GM10248 (cell line): ENCODE measurements around the gene MBD3L2B.

Experiments
- CTCF ChIA-PET: fragments of 300-600 bp; sonication (Branson Sonifier 250); formaldehyde crosslinking; extraction: SDS; loops from one replicate; lab custom pipeline; 2021; ENCODE audit warnings: antibody characterized with exemption; lab: Yijun Ruan, JAX
- POLR2A ChIA-PET: fragments of 350-650 bp; sonication (Branson Sonifier 250); formaldehyde crosslinking; extraction: SDS; loops from one replicate; lab custom pipeline; 2020; ENCODE audit warnings: antibody characterized with exemption; lab: Yijun Ruan, JAX
- DNase-seq: peaks from one replicate; pipeline ENCODE4 v3.0.0; 2012; ENCODE audit errors: extremely low spot score
- TF ChIP-seq, protein P1 (sequence below): IDR thresholded peaks from 2 replicates; pipeline ENCODE4 v1.5.1; 2012; ENCODE audit warnings: mild to moderate bottlenecking, low read depth; ENCODE audit errors: extremely low read depth, missing control alignments, control extremely low read depth

The MBD3L2B gene

DNA sequence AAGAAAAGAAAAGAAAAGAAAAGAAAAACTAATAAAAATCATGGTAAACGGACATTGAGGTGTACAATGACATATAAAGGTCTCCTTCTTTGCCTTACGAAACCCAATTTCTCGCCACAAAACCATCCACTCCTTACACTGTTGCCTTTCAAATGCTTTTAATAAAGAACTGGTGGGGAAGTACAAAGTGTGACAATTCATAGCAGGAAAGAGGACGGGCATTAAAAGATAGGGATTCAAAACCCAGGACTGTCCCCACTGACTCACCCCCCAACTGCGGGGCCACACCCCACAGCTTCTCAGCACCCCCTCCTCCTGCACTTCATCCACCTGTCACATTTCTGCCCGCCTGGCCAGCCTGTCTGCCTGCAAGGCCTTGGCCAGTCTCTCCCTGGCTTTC is 2.4 kb downstream of the MBD3L2B start:
- POLR2A ChIA-PET = no interaction called here
- no peak for DNase-seq
- CTCF ChIA-PET = interaction anchor here (0.6 kb wide), 1 partner anchor 1144 kb away, joined by 3 read pairs; no protein-coding TSS in a partner anchor
- TF ChIP-seq, protein P1, sequence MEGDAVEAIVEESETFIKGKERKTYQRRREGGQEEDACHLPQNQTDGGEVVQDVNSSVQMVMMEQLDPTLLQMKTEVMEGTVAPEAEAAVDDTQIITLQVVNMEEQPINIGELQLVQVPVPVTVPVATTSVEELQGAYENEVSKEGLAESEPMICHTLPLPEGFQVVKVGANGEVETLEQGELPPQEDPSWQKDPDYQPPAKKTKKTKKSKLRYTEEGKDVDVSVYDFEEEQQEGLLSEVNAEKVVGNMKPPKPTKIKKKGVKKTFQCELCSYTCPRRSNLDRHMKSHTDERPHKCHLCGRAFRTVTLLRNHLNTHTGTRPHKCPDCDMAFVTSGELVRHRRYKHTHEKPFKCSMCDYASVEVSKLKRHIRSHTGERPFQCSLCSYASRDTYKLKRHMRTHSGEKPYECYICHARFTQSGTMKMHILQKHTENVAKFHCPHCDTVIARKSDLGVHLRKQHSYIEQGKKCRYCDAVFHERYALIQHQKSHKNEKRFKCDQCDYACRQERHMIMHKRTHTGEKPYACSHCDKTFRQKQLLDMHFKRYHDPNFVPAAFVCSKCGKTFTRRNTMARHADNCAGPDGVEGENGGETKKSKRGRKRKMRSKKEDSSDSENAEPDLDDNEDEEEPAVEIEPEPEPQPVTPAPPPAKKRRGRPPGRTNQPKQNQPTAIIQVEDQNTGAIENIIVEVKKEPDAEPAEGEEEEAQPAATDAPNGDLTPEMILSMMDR = no peak

DNA sequence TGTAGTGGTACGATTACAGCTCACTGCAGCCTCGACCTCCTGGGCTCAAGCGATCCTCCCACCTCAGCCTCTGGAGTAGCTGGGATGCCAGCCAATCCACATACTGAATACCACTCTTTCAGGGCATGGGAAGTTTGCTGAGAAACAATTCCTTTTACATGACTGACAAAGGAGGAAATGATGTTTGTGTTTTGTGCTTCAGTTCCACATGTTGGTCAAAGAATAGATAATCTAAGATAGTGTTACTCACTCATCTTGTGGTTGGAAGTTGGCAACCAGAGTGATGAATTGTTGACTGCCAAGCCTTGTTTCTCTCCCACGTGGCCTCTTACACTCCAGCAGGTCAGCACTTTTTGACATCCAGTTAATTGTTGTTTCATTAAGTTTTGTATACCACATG is 7.6 kb downstream of the MBD3L2B start:
- peak; percentile 40 for DNase-seq
- POLR2A ChIA-PET = no interaction called here
- TF ChIP-seq, protein P1 = no peak
- CTCF ChIA-PET = no interaction called here

DNA sequence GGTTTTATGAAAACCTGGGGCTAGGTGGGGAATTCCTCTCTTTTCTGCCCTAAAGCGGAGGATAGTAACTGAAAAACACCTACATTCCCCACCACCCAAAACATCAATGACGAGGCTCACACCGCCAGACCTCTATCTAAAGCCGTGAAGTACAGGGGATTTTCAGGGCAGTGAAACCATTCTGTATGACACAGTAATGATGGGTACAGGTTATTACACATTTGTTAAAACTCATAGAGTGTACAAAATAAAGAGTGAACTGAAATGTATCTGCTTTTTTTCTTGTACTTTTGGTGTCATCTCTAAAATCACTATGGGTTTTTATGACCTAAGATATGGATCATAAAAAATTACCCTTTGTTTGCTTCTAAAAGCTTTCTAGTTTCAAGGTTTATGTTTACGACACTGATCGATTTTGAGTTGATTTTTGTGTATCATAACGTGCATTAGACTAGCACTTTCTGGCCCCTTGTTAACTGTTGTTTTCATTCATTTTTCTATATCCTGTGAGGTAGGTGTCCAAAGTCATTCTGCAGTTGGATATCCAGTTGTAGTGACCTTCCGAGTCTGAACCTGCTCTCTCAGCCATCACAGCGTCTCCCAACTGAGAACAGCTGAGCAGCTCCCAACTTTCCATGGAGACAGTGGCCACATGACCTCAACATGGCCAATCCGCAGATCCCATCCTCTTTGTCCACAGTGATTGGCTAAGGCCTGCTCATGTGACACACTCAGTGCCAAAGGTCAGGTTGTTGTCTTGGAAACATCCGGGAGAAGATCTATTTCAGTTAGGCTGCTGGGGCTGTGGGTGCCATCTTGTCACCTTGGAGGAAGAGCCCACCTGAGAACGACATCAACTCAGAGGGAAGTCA is 10.3 kb downstream of the MBD3L2B start:
- DNase-seq = no peak
- TF ChIP-seq, protein P1 = no peak
- CTCF ChIA-PET = no interaction called here
- POLR2A ChIA-PET = no interaction called here

DNA sequence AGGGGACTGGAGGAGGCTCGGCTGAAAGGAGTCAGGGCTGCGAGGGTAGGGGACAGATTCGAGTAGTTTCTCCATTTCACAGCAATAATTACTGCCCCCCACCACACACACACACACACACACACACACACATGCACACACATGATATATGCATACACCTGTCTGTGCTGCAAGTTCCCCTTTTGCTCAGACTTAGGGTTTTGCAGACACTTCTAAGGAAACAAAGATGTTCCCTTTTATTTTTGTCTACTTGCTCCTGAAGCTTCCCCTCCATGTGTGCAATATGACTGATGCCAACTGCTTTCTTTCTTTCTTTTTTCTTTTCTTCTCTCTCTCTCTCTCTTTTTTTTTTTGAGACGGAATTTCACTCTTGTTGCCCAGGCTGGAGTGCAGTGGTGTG is 13.4 kb downstream of the MBD3L2B start:
- POLR2A ChIA-PET = no interaction called here
- CTCF ChIA-PET = no interaction called here
- DNase-seq = no peak
- TF ChIP-seq, protein P1 = no peak

DNA sequence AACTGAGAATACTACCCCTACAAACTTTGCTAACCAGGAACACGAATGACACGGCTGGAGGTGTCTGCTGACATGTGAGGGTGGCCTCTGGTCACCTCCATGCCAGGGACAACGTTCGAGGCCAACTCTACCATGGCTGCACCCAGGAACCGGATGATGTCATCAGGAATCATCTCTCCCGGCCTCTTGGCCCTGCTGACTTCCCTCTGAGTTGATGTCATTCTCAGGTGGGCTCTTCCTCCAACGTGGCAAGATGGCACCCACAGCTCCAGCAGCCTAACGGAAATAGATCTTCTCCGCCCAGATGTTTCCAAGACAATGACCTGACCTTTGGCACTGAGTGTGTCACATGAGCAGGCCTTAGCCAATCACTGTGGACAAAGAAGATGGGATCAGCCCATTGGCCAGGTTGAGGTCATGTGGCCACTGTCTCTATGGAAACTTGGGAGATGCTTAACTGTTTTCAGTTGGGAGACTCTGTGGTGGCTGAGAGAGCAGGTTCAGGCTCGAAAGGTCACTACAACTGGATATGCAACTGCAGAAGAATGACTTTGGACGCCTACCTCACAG is 15.0 kb downstream of the MBD3L2B start:
- CTCF ChIA-PET = interaction anchor here (2.0 kb wide), 1 partner anchor 16 kb away, joined by 4 read pairs; no protein-coding TSS in a partner anchor
- no peak for DNase-seq
- TF ChIP-seq, protein P1 = no peak
- POLR2A ChIA-PET = no interaction called here

DNA sequence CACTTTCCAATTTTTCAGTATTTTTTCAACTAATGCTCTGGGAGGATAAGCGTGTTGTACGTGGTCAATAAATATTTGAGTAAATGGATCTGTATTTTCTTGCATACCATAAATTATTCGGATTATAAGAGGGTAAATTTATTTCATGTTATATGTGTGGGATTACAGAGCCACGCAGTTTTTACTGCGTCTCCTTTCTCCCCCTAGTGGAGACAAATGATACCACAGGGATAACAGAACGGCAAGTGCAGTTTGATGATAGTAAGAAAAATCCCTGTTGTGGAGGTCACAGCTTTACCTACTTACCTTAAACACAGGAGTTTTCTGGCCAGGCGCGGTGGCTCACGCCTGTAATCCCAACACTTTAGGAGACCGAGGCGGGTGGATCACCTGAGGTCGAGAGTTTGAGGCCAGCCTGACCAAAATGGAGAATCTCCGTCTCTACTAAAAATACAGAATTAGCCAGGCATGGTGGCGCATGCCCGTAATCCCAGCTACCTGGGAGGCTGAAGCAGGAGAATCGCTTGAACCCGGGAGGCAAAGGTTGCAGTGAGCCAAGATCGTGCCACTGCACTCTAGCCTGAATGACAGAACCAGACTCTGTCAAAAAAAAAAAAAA is 16.8 kb downstream of the MBD3L2B start:
- TF ChIP-seq, protein P1 = peak; percentile 46
- POLR2A ChIA-PET = no interaction called here
- DNase-seq = no peak
- CTCF ChIA-PET = interaction anchor here (1.0 to 2.0 kb wide), 5 partner anchors 10 to 878 kb away, joined by 3 to 4 read pairs (median 4); no protein-coding TSS in a partner anchor
